Fibroblast of peridontal ligament (primary cell): ENCODE measurements around the gene YBX1.
"Not testable (repeated sequence)": the region's sequence is repeated elsewhere in the genome, so short reads cannot be mapped to it uniquely, and the experiment has no call there.

Experiments used
- DNase-seq: peaks from one replicate; pipeline ENCODE4 v3.0.0-alpha.2; 2010; ENCODE audit errors: extremely low read depth

Gene YBX1

GRCh38 chr1:42681741-42682483 is at the start of gene YBX1:
YBX1 (plus strand) TSS chr1:42682418; CDS start chr1:42682566, 148 bp downstream.
- peak; percentile 99 for DNase-seq

GRCh38 chr1:42639116-42639515 is 43.1 kb upstream of the YBX1 start:
- no peak for DNase-seq

- DNase-seq, result no peak
These were observed 36.2 kb upstream of the YBX1 start for GRCh38 chr1:42646056-42646455.

GRCh38 chr1:42657201-42657600 is 25.0 kb upstream of the YBX1 start:
- no peak for DNase-seq

GRCh38 chr1:42657981-42658876 is 24.0 kb upstream of the YBX1 start, which contains the start of gene PPIH:
PPIH (plus strand) TSS chr1:42658423; CDS start chr1:42658447, 24 bp downstream.
- DNase-seq, result peak; percentile 87

GRCh38 chr1:42658877-42659337 is 23.3 kb upstream of the YBX1 start:
- peak; percentile 19 for DNase-seq

- no peak for DNase-seq
These were observed 21.2 kb upstream of the YBX1 start for GRCh38 chr1:42660907-42661500.

- no peak for DNase-seq
These were observed 12.3 kb upstream of the YBX1 start for GRCh38 chr1:42669936-42670335.

- no peak for DNase-seq
These were observed 11.8 kb upstream of the YBX1 start for GRCh38 chr1:42670425-42670824.

GRCh38 chr1:42674214-42674613 is 8.0 kb upstream of the YBX1 start:
- DNase-seq, result no peak

GRCh38 chr1:42674682-42675081 is 7.5 kb upstream of the YBX1 start:
- DNase-seq, result no peak

- no peak for DNase-seq
These were observed 6.8 kb upstream of the YBX1 start for GRCh38 chr1:42675467-42675866.

- no peak for DNase-seq
These were observed 5.6 kb upstream of the YBX1 start for GRCh38 chr1:42676534-42677087.

GRCh38 chr1:42679364-42679983 is 2.7 kb upstream of the YBX1 start:
- peak; percentile 64 for DNase-seq

- DNase-seq, result peak; percentile 19
These were observed 2.2 kb upstream of the YBX1 start for GRCh38 chr1:42680055-42680454.

- DNase-seq, result peak; percentile 33
These were observed 1.1 kb upstream of the YBX1 start for GRCh38 chr1:42680921-42681683.

GRCh38 chr1:42682484-42682738 is 193 bp downstream of the YBX1 start:
- not testable (repeated sequence) for DNase-seq

GRCh38 chr1:42682739-42683531 is 717 bp downstream of the YBX1 start:
- peak; percentile 63 for DNase-seq

- DNase-seq, result peak; percentile 15
These were observed 1.9 kb downstream of the YBX1 start for GRCh38 chr1:42684139-42684538.

GRCh38 chr1:42686418-42686817 is 4.2 kb downstream of the YBX1 start:
- no peak for DNase-seq
